HG03558 (cell line): ENCODE results near the gene KRT3.
"Not testable (repeated sequence)": the region's sequence is repeated elsewhere in the genome, so short reads cannot be mapped to it uniquely, and the experiment has no call there.

Experiments
- ATAC-seq: cut with Tn5 transposase; IDR thresholded peaks from one replicate; pipeline ENCODE4 v1.9.1; 2021; ENCODE audit warnings: moderate number of reproducible peaks; ENCODE audit not compliant: unreplicated experiment; ENCODE audit errors: extremely low read depth

Gene KRT3

GRCh38 chr12:52766351-52767019 lies 29.4 kb downstream of the KRT3 start:
- no peak for ATAC-seq

- no peak for ATAC-seq
These were observed 30.2 kb downstream of the KRT3 start for GRCh38 chr12:52765702-52766101.

GRCh38 chr12:52763991-52764390 lies 31.9 kb downstream of the KRT3 start:
- no peak for ATAC-seq

GRCh38 chr12:52763036-52763659 lies 32.8 kb downstream of the KRT3 start:
- ATAC-seq, result no peak

DNA sequence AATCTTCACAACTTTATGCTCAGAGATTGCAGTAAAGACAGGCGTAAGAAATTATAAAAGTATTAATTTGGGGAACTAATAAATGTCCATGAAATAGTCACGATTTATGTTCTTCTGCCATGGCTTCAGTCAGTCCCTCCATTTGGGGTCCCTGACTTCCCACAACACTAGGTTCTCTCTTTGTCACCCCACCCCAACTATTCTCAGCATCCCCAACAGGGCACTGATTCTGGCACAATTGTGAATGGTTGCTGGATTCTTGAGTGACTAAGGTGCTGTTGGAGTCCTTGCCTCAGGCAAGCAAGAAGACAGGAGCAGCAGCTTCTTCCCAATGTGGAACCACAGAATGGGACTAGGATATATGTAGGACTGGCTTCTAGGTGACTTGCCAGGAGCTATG lies 34.1 kb downstream of the KRT3 start:
- no peak for ATAC-seq

DNA sequence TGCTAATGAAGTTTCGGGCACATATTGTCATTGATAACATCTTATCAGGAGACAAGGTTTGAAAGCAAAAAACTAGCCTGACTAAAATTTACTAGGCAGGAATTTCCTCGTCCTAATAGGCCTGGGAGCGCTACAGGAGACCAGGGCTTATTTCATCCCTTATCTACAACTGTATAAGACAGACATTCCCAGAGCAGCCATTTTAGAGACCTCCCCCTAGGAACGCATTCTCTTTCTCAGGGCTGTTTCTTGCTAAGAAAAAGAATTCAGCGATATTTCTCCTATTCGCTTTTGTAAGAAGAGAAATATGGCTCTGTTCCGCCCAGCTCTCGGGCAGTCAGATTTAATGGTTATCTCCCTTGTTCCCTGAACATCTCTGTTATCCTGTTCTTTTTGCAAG lies 34.7 kb downstream of the KRT3 start:
- not testable (repeated sequence) for ATAC-seq

- ATAC-seq, result no peak
These were observed 35.3 kb downstream of the KRT3 start for GRCh38 chr12:52760623-52761022.

GRCh38 chr12:52759695-52760094 lies 36.2 kb downstream of the KRT3 start:
- no peak for ATAC-seq

DNA sequence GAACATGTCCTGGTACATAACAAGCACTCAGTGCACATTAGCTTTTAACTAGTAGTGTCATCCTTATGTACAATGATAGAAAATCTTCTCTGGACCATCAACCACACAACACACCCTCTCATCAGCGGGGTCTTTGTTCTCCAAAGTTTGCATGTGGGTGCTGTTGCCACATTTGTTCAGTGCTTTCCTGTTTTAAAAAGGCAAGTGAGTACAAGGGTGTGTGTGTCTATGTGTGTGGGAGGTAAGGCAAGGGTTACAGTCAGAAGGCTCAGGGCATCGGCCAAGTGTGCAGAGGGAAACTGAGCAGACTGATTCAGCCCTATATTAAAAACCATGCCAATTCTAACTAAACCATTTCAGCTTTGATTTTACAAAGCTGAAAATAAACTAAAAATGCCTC lies 36.7 kb downstream of the KRT3 start:
- no peak for ATAC-seq

GRCh38 chr12:52757449-52758176 lies 38.3 kb downstream of the KRT3 start:
- no peak for ATAC-seq

DNA sequence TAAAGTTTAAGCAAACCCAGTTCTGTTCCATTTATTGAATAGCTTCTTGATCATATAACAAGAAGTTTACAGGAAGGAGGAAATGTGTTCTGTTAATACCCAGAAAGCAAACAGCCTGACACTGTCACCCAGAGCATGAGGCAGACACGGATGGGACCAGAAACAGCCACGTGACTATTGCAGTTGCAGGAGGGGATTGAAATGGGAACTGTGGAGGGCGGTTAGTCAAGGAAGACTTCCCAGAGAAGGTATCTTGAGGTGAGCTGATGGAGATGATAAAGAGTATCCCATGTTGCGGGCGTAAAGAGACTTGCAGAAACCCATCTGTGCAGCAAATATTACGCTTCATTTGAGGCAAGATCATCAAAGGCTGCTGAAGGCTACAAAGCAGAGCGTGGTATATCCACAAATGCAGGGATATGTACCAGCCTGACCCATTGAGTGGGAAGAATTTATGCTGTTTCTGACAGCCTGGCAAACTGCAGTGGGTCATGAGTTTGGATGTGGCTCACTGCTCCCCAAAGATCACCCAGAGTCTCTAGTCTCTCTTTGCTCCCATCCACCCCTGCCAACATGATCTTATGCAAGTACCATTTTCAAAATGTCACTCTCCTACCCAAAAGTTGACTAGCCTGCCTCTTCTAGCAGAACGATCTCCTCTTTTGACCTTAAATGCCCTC lies 39.5 kb downstream of the KRT3 start:
- no peak for ATAC-seq

DNA sequence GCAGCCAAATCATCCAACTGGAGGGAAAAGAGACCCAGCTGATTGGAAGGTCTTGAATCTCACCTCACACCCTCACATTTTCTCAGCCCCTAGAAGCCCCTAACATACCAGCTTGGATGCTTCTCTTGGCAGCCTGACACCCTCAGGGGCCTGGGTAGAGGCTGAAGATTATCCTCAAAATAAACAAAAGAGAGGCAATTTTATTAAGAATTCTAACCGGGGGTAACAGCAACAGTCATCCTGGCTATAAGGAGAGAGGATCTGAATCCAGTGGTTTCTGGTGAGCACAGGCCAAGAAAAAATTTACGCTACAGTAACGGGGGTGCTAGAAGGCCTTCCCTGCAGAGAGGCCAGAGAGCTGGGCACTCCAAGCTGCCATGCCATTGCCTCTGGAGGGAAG lies 40.4 kb downstream of the KRT3 start:
- ATAC-seq, result no peak

DNA sequence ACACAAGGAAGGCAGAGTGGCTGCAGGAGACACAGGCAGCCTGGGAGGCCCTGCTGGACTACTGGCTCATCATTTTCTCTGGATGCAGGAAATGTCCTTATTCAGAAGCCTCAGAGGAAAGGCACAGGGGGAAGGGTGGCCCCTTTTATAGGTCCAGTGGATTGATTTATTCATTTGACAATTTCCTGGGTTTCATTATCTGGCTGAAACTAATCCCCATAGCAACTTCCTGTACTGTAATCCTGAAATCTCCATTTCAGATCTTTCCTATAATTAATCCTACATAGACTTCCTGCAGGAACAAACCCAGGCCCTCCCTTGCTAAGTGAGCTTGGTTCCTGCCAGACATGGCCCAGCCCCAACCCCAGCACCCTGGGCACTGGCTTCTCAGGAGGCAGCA lies 41.8 kb downstream of the KRT3 start:
- no peak for ATAC-seq

- ATAC-seq, result no peak
These were observed 42.6 kb downstream of the KRT3 start for GRCh38 chr12:52753283-52753682.

- no peak for ATAC-seq
These were observed 43.4 kb downstream of the KRT3 start for GRCh38 chr12:52752516-52752915.

DNA sequence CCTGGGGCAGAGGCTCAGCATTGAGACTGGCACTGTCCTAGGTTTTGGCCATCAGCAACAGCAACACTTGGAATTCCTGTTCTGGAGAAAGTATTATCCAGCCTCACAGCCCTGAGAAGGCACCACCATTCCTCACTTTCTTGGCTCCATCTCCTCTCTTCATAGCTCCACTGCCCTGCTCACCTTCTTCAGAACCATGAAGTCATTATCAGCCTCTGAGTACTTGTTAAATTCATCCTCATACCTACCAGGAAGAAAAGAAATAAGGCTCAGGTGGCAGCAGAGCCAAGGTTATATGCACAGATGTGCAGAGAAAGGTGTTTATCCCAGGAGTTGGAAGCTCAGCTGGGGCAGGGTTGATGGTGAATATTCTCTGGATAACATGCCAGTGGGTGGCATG lies 44.1 kb downstream of the KRT3 start:
- no peak for ATAC-seq

DNA sequence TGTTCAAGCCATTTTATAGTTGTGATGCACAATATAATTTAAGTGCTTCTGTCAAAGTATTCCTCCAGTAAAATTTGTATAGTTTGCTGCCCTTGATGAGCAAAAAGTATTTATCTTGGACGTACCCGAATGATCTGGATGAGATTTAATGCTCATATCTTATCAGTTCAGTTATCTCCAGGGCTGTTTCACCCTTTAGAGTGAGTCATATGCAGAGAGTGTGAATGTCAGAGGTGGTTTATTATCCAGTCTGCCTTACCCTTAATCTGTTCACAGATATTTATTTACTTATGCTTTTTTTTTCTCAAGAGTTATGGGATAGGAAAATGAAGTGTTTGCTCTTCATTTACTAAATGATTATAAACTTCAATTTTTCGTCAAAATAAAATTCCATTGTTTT lies 45.4 kb downstream of the KRT3 start:
- not testable (repeated sequence) for ATAC-seq

- ATAC-seq, result no peak
These were observed 46.1 kb downstream of the KRT3 start for GRCh38 chr12:52749827-52750226.

- no peak for ATAC-seq
These were observed 47.3 kb downstream of the KRT3 start for GRCh38 chr12:52748578-52748977.

GRCh38 chr12:52745554-52745953 lies 50.4 kb downstream of the KRT3 start:
- ATAC-seq, result no peak
